Hepatic stellate cell (primary cell): ENCODE measurements around the gene YPEL1.
"Not testable (repeated sequence)": the region's sequence is repeated elsewhere in the genome, so short reads cannot be mapped to it uniquely, and the experiment has no call there.

Experiments used
- DNase-seq: peaks from one replicate; pipeline ENCODE4 v3.0.0; 2011; ENCODE audit warnings: low spot score

The YPEL1 gene

DNA sequence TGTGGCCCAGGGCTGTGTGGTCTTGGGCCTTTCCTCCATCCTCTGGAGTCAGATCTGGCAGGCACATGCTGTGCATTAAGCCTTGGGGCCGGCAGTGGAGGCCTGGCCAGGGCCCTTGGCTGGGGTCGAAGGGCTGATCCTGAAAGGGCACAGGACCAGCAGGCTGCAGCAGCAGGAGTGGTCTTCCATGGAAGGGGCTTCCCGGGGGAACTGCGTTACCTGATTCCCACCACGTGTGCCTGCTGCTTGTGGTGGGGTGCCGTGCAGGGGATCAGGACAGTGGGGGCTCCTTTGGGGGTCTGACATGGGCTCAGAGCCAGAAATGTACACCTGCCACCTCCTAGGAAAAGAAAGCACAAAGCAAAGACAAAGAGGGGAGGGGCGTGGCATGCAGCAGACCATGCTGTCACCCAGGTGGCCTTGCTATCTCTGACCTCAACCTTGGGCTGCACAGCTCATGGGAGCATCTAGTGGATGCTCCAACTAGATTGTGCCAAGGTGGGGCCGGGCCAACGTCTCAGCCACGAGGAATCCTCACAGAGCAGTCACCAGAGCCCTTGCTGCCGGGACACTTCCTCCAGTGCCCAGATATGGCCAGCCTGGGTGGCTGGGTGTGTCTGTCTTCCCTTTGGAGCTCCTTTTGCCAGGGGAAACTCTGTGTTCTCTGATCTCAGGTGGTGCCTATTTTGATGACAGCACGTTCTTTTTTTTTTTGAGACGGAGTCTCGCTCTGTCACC is 17.9 kb upstream of the YPEL1 start:
- no peak for DNase-seq

DNA sequence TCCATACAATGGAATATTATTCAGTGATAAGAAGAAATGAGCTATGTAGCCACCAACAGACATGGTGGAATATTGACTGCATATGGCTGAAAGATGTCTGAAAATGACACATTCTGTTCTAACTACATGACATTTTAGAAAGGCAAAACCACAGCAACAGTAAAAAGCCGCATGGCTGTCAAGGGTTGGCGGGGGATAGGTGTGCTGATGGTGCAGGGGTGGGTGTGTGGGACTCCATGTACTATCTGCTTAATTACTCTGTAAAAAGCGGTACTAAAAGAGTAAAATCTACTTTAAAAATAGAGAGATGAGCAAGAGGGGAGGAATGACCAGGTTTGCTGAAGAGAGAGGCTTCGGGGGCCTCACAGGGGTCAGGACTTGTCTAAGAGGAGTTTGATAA is 16.7 kb upstream of the YPEL1 start:
- DNase-seq, result no peak

DNA sequence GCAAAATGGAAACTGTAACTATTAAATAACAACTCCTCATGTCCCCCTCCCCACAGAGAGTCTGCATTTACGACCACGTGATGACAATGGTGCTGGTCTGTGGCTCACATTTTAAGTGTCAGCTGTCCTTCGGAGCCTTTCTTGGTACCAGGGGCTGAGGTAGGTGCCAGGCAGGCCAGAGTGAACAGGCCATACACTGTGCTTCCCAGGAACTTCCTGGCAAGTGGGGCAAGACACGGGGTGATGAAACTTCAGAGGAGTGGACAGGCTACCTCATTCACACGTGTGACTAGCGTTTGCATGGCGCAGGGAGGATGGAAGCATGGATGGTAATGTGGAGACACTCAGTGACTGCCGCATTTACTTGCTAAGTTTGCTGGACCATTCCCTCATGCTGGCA is 10.4 kb upstream of the YPEL1 start:
- no peak for DNase-seq

DNA sequence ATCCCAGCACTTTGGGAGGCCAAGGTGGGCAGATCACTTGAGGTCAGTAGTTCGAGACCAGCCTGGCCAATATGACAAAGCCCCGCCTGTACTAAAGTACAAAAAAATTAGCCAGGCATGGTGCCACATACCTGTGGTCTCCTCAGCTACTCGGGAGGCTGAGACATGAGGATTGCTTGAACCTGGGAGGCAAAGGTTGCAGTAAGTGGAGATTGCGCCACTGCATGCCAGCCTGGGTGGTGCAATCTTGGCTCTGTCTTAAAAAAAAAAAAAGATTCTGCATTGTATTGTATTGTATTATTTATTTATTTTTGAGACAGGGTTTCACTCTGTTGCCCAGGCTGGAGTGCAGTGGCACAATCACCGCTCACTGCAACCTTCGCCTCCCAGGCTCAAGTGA is 9.3 kb upstream of the YPEL1 start:
- not testable (repeated sequence) for DNase-seq

DNA sequence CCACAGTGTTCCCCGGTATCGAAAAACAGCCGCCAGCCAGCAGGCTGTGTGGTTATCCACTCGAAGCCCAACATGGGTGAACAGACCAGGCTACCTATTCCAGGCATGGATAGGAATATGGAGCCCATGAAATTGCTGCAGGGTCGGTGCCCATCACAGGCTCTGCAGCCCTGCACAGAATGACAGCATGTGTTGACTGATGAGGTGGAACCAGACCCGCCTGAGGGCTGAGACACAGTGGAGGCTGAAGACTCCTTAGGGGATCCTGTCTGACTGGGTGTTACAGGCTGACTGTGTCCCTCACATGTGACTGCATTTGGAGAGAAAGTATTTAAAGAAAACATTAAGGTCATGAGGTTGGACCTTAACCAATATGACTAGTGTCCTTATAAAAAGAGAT is 6.2 kb upstream of the YPEL1 start:
- no peak for DNase-seq

DNA sequence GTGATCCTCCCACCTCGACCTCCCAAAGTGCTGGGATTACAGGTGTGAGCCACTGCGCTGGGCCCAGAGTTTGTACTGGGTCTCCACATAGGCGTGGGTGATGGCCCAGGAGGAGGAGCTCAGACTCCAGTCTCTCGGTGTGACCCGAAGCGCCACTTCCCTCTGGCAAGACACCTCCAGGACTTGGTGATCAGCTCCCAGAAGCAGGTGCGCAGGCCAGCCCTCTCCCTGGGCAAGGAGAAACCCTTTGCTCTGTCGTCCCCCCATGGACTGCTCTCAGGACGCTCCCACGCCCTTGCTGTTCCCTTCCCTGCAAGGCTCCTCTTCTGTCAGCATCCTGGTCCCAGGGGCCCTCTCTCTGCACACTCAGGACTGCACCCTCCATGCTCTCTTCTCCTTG is 5.5 kb upstream of the YPEL1 start:
- DNase-seq, result no peak

DNA sequence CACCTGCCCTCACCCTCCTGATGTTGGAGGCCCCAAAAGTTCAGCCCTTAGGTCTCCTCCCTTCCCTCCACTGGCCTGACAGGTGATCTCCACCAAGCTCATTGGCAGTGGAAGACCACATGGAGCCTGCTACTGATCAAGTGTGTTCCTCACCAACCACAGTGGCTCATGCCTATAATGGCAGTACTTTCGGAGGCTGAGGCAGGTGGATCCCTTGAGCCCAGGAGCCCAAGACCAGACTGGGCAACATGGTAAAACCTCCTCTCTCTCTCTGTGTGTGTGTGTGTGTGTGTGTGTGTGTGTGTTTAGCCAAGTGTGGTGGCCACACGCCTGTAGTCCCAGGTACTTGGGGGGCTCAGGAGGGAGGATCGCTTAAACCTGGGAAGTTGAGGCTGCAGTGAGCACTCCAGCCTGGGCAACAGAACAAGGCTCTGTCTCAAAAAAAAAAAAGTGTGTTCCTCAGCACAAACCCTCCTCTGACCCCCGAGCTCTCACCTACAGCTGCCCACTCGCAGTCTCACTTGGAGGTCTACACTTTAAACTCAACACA is 4.3 kb upstream of the YPEL1 start:
- no peak for DNase-seq

DNA sequence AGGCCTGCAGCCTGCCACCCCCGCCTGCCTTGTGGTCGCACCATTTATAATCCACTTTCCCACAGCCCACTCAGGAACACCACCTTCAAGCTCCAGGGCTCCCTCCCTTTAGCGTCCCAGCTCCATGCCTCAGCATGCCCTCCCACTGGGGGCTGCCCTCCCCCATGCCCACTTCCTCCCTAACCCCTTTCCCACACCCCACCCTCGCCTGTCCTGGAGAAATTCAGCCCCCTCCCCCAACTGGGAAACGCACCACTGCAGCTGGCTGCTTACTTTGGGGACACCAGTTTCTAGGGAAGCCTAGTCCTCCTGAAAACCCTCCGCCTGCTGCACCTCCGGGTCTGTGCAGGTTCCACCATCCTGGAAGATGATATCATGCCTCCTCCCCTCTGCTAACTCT is 3.4 kb upstream of the YPEL1 start:
- no peak for DNase-seq

DNA sequence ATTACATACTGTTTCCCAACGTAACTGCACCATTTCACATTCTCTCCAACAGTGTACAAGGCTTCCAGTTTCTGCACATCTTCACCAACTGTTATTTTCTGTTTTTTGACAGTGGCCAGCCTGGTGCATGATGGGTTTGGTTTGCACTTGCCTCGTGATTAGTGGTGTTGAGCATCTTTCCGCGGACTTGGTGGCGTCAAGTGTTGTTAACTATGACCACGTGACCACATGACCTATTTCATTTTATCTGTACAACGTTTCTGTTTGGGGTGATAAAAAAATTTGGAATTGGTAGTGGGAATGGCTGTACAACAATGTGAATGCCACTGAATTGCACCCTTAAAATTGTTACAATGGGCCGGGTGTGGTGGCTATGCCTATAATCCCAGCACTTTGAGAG is 2.5 kb upstream of the YPEL1 start:
- DNase-seq, result no peak

DNA sequence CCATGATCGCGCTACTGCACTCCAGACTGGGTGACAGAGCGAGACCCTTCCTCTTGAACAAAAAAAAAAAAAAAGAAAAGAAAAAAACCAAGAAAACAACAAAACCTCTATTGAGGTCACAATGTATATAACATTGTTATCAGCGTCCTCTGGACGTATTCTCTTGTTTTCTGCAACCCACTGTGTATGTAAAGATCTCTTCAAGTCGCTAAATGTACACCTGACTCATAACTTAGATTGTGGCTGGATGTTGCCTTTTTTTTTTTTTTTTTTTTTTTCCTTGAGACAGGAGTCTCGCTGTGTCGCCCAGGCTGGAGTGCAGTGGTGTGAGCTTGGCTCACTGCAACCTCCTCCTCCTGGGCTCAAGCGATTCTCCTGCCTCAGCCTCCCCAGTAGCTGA is 1.4 kb upstream of the YPEL1 start:
- DNase-seq, result no peak

DNA sequence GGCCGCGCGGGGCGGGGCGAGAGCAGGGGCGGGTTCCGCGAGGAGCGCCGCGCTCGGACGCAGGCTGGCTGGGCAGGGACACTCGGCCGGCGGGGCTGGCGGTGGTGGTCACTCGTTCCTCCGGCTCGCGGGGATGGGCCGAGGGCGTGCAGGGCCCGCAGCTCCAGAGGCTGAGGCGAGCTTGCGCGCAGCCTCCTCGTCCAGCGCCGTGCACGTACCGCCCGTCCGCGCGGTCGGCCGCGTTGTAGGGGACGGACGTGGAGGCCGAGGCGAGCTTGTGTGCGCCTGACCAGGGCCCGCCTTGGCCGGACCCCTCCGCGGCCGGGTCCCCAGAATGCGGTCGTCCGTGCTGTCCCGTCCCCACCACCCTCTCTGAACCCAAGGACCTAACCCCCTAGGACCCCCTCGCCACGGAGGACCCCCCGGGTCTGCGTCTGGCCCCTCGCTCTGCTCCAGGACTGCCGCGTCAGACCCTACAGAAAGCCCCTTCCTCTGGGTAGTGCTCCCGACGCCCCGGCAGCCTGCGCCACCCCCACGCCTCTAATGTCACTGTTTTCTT is 569 bp upstream of the YPEL1 start:
- no peak for DNase-seq

DNA sequence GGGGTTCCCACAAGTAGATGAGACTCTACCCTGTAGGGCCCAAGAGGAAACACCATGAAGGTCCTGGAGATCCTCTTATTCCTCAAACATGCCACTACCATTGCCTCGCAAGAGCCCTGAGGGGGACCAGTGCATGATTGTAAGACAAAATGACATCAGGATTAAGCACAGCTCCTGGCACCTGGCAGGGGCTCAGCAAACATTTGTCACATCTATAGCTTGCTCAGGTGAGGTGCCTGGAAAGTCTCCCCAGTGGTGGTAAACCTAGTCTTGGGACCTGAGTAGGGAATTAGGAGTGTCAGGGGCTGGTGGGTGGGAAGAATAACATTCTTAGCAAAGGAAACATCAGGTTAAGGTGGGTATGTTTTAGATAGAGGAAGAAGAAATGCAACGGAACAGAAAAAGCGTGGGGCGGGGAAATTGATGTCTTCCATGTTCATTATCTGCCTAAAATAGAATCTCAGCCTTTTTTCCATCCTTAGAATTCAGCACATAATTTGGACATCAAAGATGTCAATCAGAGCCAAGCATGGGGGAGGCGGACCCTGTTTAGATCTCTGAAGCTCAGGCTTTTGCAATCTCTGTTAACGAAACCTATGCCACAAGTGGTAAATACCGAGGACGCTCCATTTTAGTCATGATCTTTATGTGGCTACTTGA is 924 bp downstream of the YPEL1 start:
- DNase-seq, result no peak

DNA sequence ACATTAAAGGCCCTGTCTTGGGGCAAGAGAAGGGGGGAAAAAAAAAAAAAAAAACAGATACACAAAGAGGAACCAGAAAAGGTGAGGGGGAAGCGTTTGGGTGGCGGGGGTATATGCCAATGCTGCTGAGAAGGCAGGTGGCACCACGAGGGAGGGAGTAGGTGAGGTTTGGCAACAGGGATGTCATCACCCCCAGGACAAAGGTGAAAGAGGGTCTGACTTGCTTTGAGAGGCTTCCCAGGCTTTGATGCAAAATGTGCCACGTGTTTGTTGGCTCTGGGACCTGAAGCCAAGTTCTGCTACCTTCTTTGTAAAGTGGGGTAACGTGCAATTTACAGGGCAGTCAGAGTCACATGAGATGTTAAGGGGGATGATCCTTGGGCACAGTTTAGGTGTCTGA is 4.1 kb downstream of the YPEL1 start:
- no peak for DNase-seq

DNA sequence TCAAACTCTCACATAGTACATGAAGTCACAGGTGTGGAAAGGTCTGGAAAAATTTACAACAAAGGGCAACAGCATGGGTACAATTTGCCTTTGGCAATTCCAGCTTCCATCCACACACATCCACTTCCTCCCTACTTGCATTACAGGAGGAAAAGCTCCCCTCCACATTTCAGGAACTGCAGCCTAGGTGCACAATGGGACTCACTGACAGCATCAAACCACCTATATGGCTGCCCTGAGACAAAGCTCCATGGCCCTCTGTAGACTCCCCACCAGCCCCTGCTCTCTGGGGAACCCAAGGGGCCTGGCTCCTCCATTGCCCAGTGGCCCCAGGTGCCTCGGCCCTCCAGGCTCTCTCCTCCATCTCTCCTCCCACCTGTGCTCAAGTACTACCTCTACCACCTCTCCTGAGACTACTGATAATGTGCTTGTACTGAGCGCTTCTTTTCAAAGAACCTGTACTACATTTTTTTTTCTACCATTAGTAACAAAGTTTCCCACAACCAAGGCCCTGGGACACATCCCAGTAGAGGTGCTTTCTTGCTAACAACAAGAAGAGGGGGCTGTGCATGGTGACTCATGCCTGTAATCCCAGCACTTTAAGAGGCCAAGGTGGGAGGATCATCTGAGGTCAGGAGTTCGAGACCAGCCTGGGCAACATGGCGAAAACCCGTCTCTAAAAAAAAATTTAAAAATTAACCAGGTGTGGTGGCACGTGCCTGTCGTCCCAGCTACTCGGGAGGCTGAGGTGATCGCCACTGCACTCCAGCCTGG is 4.9 kb downstream of the YPEL1 start:
- DNase-seq, result no peak

DNA sequence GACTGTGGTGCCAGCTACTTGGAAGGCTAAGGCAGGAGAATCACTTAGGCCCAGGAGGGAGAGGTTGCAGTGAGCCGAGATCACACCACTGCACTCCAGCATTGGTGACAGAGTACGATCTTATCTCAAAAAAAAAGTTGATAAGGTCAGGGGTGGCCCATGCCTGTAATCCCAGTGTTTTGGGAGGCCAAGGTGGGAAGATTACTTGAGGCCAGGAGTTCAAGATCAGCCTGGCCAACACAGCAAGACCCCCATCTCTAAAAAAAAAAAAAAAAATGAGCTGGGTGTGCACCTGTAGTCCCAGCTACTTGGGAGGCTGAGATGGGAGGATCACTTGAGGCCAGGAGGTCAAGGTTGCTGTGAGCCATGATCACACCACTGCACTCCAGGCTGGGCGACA is 6.4 kb downstream of the YPEL1 start:
- not testable (repeated sequence) for DNase-seq

DNA sequence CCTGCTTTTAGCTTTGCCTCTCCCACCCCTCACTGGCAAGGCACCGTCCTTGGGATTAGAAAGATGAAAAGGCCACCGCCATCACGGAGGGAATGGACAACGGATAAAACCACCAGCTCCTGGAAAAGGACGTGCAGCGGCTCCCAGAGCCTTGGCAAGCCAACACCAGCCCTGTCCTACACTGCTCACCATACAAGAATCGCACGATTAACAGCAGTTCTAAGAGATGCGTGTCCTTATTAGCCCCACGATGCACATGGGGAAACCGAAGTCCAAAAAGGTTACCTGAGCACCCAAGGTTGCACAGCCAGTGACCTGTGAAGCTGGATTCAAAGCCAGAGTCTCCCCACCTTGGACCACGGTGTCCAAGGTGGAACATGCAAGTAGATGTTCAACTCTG is 7.3 kb downstream of the YPEL1 start:
- DNase-seq, result no peak

DNA sequence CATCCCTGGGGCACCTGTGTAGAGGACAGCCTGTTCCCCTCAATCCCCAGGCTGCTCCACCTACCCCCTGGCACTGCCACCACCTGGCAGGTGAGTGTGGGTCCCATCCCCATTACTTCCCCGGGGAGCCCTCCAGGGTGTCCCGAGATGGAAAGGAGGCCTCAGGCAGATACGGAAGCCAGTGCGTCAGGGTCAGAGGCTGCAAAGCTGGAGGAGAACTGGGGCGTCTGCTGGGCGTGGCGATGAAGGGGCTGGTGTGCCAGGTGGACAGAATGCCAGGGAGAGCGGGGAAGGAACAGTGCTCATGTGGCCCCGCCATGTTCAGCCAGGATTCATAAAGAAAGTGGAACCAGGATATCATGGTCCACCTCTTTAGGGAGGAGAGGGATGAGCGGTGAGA is 7.8 kb downstream of the YPEL1 start:
- no peak for DNase-seq

DNA sequence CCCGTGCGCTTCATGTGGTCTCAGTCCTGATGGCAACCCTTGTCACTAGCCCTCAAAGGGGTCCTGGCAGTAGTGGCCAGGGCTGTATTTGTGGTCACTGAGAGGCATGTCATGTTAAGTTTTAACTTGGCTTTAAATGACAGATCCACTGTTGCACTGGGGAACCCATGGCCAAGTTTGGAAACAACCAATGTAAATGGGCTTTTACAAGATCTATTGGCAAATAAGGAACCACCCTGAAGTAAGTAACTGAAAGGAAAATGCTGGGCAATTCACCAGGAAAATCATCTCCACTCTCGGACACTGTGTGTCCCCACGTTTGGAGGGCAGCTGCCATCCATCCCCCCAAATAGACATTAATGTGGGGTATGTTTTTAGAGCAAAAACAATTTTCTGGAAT is 8.4 kb downstream of the YPEL1 start:
- DNase-seq, result no peak

DNA sequence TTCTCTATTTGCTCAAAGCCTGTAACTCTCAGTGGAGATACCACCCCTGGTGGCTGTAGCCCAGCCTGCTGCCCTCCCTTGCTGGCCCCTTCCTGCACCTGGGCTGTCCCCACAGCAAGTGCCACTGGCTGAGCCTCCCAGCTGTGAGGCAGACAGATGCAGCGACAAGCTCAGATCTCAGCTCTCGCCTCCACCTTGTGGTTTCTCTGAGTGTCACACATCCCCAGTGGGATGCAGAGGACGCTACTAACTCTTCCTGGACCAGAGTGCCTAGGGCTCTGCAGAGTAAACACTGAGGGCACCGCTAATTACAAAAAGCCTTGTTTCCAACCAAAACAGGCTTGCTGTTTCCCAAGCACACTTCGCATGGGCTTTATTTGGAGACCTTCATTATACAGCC is 8.9 kb downstream of the YPEL1 start:
- no peak for DNase-seq

DNA sequence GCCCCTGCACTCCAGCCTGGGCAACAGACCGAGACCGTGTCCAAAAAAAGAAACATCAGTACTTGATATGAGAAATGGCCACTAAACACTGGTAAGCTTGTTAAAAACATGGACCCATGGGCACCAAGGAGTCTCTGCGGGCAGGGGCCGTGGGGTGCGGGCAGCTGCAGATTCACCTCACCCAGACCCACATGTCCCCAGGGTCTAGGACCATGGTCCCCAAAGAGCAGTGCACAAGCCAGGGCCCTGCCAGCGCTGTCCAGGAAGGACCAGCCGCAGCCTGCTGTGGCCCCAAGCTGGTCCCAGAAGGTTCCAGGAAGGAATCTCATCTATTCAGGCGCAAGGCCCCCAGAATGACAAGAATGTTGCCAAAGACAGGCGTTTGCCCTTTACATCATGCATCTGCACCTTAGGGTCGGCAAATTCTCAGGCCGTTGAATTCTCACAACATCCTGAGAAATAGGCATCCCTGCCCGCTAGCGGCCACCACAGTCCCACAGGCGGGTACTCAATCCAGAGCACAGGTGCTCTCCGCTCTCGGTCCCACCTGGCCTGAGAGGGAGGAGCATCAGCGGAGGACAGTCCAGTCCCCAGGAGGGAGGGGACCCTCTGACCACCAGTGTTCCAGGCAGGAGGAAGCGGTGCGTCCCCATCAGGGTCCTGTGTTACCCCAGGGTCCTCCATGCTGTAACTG is 9.5 kb downstream of the YPEL1 start:
- no peak for DNase-seq

DNA sequence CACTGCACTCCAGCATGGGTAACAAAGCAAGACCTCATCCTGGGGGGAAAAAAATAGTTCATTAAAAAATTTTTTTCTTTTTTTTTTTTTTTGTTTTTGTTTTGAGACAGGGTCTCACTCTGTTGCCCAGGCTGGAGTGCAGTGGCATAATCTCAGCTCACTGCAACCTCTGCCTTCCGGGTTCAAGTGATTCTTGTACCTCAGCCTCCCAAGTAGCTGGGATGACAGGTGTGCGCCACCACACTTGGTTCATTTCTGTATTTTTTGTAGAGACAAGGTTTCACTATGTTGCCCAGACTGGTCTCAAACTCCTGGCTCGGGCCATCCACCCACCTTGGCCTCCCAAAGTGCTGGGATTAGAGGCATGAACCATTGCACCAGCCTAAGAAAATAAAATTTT is 11.1 kb downstream of the YPEL1 start:
- DNase-seq, result not testable (repeated sequence)
